ENCODE results near the gene PPP1R13L. TPM values are rescaled to one million over a fixed set of nuclear protein-coding genes. Genes with fewer than 3 reads are reported as not detected.

PPP1R13L gene
- total and polyA plus RNA-seq, 8 donors, result 22.8 to 54.4 (median 30.7) TPM

DNA sequence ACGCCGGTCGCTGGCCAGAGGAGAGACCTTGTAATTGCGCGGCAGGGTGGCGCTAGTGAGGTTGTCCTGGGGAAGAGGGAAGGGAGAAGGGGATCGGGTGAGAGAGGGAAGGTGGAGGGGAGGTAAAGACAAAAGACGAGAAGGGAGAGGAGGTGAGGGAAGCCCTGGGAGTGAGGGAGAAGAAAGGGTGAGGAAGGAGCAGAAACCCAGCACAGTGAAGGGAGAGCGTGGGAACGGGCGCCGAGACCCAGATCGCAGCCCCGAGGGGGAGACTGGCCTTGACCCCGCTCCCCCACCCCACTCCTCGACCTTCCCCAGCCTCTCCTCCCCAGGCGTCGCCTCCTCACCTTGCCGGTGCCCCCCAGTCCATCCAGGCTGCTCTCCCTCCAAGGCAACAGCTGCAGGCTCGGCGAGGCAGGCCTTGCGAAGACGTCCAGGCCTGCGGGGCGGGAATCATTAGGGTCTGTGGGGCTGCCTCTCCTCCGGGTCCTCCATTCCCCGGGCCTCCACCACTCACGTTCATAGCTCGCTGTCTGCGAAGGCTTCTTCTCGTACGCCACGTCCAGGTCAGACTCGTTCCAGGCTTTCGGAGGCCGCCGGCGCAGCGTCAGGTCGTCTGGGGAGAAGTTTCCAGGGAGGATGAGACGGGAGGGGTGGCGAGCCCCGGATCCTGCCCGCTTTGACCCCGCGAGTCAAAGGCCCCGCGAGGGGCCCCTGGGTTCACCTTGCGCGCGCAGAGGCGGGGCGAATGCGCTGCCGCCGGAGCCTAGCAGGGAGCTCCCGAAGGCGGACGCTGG, 8.8 kb downstream of the PPP1R13L start:
- Histone ChIP-seq H3K27ac (no peak overlapping the region), H3K9me3 (no peaks in the 10 kb centered on the region), H3K4me1 (peaks cover 0 to 3% (median 0%) of the 10 kb centered on the region in 3 donors), H3K4me3 (no peak overlapping the region), H3K27me3 (no peaks in the 10 kb centered on the region), H3K36me3 (peaks cover 0 to 7% (median 5%) of the 10 kb centered on the region in 3 donors)
- no peak for FAIRE-seq
- intact Hi-C loops (cut with DNase I), result no loop called here
- WGBS, 2 donors, result 87 to 89% methylated on average over 53 to 59 of the region's 59 CpGs
- ATAC-seq, result no peak
- TF ChIP-seq CTCF (IDR thresholded peaks at IDR 0.05), result no peak
- peak in 1 of 6 donors; percentile 69 for DNase-seq

DNA sequence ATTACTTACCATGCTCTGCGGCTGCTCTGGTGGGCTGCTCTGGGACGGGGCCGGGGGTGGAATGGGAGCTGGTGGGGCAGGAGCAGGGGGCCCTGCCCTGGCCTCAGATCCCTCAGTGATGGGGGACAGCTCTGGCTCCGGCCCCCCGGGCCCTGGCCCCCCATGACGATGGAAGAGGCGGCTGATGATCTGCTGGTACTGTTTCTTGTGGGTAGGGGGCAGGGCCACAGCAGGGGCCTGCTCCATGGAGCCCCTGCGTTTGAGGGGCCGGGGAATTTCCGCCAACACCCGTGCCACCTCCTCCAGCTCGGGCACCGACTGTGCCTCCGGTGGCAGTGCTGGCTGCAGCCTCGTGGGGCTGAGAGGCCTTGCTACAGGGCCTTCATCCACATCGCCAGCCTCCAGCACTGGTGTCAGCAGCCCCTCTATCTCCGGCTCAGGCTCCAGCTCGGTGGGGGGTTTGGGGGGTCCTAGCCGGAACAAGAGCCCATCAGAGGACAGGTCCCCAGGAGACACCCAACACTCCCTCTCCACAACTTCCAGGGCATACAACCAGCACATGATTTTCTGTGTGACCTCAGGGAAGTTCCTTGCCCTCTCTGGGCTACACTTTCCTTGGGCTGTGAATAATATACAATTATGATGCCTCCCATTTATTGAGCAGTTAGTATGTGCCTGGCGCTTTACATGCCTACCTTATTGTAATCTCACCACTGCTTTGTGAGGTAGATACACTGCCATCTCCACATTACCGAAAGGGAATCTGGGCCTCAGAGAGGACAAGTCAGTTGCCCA, 12.8 kb downstream of the PPP1R13L start:
- no peak for ATAC-seq
- intact Hi-C loops (cut with DNase I), result no loop called here
- WGBS, 2 donors, result 93% methylated on average over 21 of the region's 21 CpGs
- H3K27me3 ChIP-seq, result no peaks in the 10 kb centered on the region
- H3K27ac ChIP-seq, result no peak overlapping the region
- peak in 1 of 6 donors; percentile 55 for DNase-seq
- peaks cover 0 to 7% (median 0%) of the 10 kb centered on the region in 3 donors for H3K36me3 ChIP-seq
- H3K4me3 ChIP-seq, result no peak overlapping the region
- TF ChIP-seq CTCF (IDR thresholded peaks at IDR 0.05), result no peak
- no peaks in the 10 kb centered on the region for H3K4me1 ChIP-seq
- H3K9me3 ChIP-seq, result no peaks in the 10 kb centered on the region
- FAIRE-seq, result no peak

GRCh38 chr19:45391346-45391745, 13.5 kb downstream of the PPP1R13L start:
- no peaks in the 10 kb centered on the region for H3K4me1 ChIP-seq
- peak in 2 of 4 donors; percentile 32 to 48 for ATAC-seq
- no peak overlapping the region for H3K27ac ChIP-seq
- no peaks in the 10 kb centered on the region for H3K27me3 ChIP-seq
- intact Hi-C loops (cut with DNase I), result no loop called here
- no peak overlapping the region for H3K4me3 ChIP-seq
- DNase-seq, result peak in 1 of 6 donors; percentile 16
- WGBS, 2 donors, result 70 to 81% methylated on average over 3 of the region's 3 CpGs
- peaks cover 0 to 5% (median 0%) of the 10 kb centered on the region in 3 donors for H3K36me3 ChIP-seq
- FAIRE-seq, result no peak
- TF ChIP-seq CTCF (IDR thresholded peaks at IDR 0.05), result no peak
- no peaks in the 10 kb centered on the region for H3K9me3 ChIP-seq

- Histone ChIP-seq H3K36me3 (no peaks in the 10 kb centered on the region), H3K4me3 (no peak overlapping the region), H3K27ac (no peak overlapping the region), H3K9me3 (no peaks in the 10 kb centered on the region), H3K4me1 (no peaks in the 10 kb centered on the region), H3K27me3 (no peaks in the 10 kb centered on the region)
- DNase-seq (peak in 1 of 6 donors; percentile 67), ATAC-seq (peak; percentile 23 to 52 (median 41)), FAIRE-seq (no peak)
- 20 to 21% methylated on average over 75 of the region's 75 CpGs for WGBS, 2 donors
- no peak for TF ChIP-seq CTCF (IDR thresholded peaks at IDR 0.05)
- intact Hi-C loops (cut with DNase I), result no loop called here
Measured at GRCh38 chr19:45385392-45386221, 19.3 kb downstream of the PPP1R13L start.
